AG09319 (cell line): ENCODE results near the gene CLPSL2.
A peak's percentile ranks its signal among the peaks of the same experiment; 100 is the strongest.

Source experiments
- DNase-seq: peaks from one replicate; pipeline ENCODE4 v3.0.0-alpha.2; 2010; ENCODE audit warnings: low read depth; ENCODE audit errors: extremely low read depth
- TF ChIP-seq, protein P1 (sequence below): IDR thresholded peaks from 2 replicates; pipeline ENCODE4 v1.5.1; 2011; ENCODE audit warnings: low read depth, mild to moderate bottlenecking, inconsistent platforms, low read length, moderate library complexity

CLPSL2 gene

DNA sequence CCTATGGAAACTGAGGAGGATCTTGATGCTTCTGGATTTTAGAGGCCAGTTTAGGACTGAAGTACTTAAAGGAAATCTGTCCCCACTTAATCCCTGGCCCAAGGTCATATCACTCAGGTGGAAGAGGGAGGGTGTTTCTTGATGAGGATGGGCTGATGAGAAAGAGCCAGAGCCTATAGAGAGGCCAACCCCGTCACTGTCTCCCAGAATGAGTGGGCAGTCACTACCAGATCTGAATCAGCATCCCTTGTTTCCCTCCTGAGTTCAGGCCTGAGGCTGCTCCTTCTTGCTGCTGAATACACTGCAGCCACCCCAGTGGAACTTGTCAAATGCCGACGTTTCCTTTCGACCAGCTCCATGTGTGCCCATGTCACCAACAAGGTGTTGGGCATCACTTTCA, 24.8 kb upstream of the CLPSL2 start:
- DNase-seq, result no peak
- TF ChIP-seq, protein P1, sequence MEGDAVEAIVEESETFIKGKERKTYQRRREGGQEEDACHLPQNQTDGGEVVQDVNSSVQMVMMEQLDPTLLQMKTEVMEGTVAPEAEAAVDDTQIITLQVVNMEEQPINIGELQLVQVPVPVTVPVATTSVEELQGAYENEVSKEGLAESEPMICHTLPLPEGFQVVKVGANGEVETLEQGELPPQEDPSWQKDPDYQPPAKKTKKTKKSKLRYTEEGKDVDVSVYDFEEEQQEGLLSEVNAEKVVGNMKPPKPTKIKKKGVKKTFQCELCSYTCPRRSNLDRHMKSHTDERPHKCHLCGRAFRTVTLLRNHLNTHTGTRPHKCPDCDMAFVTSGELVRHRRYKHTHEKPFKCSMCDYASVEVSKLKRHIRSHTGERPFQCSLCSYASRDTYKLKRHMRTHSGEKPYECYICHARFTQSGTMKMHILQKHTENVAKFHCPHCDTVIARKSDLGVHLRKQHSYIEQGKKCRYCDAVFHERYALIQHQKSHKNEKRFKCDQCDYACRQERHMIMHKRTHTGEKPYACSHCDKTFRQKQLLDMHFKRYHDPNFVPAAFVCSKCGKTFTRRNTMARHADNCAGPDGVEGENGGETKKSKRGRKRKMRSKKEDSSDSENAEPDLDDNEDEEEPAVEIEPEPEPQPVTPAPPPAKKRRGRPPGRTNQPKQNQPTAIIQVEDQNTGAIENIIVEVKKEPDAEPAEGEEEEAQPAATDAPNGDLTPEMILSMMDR, result no peak

DNA sequence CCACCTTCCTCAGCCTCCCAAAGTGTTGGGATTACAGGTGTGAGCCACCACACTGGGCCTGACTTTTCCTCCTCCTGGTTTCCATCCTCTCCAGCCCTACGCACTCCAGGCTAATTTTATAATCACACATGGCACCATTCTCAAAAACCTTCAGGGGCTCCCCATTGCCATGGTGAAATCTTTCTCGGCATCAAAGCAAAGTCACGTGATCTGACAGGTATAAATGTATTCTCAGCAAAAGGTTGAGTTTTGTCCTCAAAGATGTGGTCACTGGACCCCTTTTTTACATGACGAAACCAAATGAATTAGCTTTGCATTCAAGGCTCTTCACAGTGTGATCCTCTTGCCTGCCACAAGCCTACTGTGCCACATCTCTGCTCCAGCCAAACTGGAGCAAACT, 24.1 kb upstream of the CLPSL2 start:
- TF ChIP-seq, protein P1, result no peak
- no peak for DNase-seq

DNA sequence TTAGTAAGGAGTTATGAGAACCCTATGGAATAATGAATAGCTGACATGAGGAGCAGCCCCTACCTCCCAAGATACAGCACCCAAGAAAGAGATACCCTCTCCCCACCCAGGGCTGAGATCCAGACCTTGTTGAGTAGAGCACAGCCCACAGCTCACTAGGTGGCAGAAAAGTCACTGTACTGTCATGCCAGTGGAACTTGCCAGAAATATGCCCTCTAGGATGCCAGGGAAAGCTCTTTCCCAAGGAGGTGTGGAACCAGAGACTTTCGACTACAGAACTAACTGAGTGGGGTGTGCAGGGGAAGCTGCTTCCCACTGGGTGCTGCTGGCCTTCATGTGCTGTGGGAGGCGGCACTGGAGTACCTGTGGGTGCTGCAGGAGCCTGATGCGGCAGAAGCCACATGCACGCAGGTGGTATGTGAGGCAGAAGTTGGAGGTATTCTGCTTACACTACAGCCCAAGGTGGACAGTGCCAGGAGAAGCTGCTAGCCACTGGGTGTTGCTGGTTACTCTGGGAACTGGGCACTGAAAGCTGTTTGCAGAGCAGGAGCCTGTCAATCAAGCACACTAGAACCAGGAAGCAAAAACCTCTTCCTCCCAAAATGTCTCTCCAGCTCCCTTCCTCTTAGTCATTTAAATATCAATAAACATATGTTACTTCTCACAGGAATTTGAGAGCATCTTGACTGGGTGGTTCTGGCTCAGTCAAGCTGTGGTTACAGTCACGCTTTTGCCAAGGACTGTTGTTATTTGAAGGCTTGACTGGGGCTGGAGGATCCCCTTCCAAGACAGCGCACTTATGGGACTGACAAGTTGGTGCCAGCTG, 21.7 kb upstream of the CLPSL2 start:
- DNase-seq, result no peak
- TF ChIP-seq, protein P1, result no peak

DNA sequence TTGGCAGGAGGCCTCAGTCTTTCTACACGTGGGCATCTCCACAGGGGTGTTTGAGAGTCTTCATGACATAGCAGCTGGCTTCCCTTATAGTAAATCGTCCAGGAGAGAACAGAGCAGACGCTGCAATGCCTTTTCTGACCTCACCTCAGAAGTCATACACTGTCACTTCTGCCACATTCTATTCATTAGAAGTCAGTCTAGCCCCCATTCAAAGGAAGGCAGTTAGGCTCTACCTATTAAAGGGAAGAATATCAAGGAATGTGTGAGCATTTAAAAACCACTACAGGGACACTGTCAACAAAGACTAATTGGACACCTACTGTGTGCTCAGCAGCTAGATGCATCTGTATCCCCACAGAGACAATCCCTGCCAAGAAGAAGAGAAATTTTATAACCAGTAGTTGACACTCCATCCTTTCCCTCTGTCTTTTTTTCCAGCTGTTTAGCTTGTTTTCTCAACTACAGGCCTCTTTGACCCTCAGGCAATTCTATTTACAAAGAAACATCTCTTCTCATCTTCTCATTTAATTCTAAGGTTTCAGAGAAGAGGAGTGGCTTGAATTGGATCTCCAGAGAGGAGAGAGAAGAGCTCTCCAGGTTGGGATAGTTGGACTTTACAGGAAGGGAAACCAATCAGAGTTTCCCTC, 21.0 kb upstream of the CLPSL2 start:
- TF ChIP-seq, protein P1, result no peak
- no peak for DNase-seq

DNA sequence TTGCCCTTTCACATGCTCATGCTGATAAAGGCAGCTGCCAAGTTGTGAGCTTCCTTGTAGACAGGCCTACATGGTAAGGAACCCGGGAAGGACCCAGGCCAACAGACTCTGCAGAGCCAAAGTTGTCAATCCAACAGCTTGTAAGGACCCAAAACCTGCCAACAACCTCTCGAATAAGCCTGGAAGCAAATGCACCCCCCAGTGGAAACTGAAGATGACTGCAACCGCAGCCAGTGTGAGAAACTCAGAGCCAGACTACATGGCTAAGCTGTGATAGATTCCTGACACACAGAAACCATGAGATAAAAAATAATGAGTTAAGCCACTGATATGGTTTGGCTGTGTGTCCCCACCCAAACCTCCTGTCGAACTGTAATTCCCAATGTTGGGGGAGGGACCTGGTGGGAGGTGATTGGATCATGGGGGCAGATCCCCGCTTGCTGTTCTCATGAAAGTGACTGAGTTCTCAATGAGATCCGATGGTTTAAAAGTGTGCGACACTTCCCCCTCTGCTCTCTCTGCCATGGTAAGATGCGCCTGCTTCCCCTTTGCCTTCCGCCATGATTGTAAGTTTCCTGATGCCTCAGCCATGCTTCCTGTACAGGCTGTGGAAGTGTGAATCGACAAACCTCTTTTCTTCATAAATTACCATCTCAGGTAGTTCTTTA, 18.8 kb upstream of the CLPSL2 start:
- no peak for DNase-seq
- TF ChIP-seq, protein P1, result peak; percentile 8

DNA sequence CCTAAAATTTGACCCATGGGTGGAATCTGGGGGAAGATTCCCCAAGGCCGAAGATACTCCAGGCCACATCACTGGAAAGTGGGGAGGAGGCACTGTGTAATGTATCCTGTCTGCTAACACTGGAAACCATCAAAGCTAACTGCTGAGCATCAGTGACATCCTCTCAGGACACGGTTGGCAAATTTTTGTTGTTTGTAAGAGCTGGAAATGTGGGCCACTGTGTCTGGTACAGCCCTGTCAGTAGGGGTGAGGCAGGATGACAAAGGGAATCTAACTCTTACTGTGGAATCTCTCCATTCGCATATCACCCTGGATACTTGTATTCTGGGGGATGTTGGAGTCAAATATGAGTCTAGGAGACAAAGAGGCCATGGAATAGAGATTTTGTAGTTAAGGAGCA, 17.0 kb upstream of the CLPSL2 start:
- no peak for DNase-seq
- TF ChIP-seq, protein P1, result no peak

DNA sequence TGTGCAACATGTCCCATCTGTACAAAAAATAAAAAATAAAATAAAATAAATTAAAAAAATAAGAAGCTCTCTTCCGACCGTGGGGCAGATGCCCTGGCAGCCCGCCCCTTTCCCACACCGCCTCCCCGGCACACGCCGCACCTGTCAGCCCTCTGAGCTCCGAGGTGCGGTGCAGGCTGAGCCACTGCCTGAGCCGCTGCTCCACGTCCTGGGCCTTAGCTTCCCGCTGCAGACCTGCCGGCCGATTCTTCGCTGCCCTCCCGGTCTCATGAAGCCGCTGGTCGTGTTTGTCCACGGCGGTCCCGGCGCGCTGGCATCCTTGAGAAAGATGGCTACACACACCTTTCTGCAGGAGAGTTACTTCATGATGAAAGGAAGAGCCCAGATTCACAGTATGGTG, 10.7 kb upstream of the CLPSL2 start:
- TF ChIP-seq, protein P1, result no peak
- no peak for DNase-seq
